Heart left ventricle (tissue), 16 donors: ENCODE data around the gene POLR2C. TPM values are rescaled to one million over a fixed set of nuclear protein-coding genes. Genes with fewer than 3 reads are reported as not detected.

Experiments used
- ATAC-seq, 4 donors: fragments of 200-7000 bp; cut with Tn5 transposase; one replicate each; pipeline ENCODE4 v1.9.1; 2020 to 2022; ENCODE audit warnings: moderate library complexity in 4 of 4, mild to moderate bottlenecking in 3 of 4, moderate number of reproducible peaks in 1 of 4
- DNase-seq, 5 donors: peaks; one replicate each; pipeline ENCODE4 v3.0.0-alpha.2; 2020
- H3K27ac ChIP-seq, 12 donors: fragments of 200-600 bp; sonication (generic) in 4 of 12; one replicate each; pipeline versions ENCODE4 v1.5.0 to v1.8.0; 2016 to 2022; ENCODE audit warnings: mild to moderate bottlenecking in 2 of 12
- H3K27me3 ChIP-seq, 9 donors: fragments of 200-600 bp; sonication (generic) in 2 of 9; one replicate each; pipeline versions ENCODE4 v1.5.1 to v1.8.0; 2016 to 2022; ENCODE audit warnings: mild to moderate bottlenecking in 3 of 9
- H3K36me3 ChIP-seq, 9 donors: fragments of 200-600 bp; sonication (generic) in 2 of 9; one replicate each; pipeline versions ENCODE4 v1.5.0 to v1.8.0; 2018 to 2022; ENCODE audit warnings: mild to moderate bottlenecking in 2 of 9
- H3K4me1 ChIP-seq, 12 donors: fragments of 200-600 bp; sonication (generic) in 4 of 12; one replicate each; pipeline versions ENCODE4 v1.5.0 to v1.8.0; 2016 to 2022; ENCODE audit warnings: mild to moderate bottlenecking in 3 of 12
- H3K4me3 ChIP-seq, 12 donors: fragments of 200-600 bp; sonication (generic) in 4 of 12; one replicate each; pipeline versions ENCODE4 v1.5.0 to v1.8.0; 2017 to 2022; ENCODE audit warnings: mild to moderate bottlenecking in 9 of 12, moderate library complexity in 4 of 12
- H3K9me3 ChIP-seq, 12 donors: fragments of 200-600 bp; sonication (generic) in 4 of 12; one replicate each; pipeline versions ENCODE4 v1.5.0 to v1.8.0; 2016 to 2022; ENCODE audit warnings: mild to moderate bottlenecking in 1 of 12
- CTCF ChIP-seq, 12 donors: fragments of 200-600 bp; sonication (generic) in 4 of 12; IDR thresholded peaks; one replicate each; pipeline versions ENCODE4 v1.5.0 to v1.8.0; 2018 to 2022; ENCODE audit warnings: antibody characterized with exemption in 12 of 12, mild to moderate bottlenecking in 5 of 12
- POLR2A ChIP-seq, 2 donors: fragments of 450-650 bp; IDR thresholded peaks; one replicate each; pipeline ENCODE4 v1.6.1; 2017; ENCODE audit warnings: antibody characterized with exemption in 2 of 2, mild to moderate bottlenecking in 2 of 2, moderate library complexity in 2 of 2
- WGBS, 4 donors: extraction: QIAGEN DNeasy Blood & Tissue Kit in 2 of 4; methylation state at CpG; one replicate each; pipeline versions ENCODE4 v1.1.5 to v1.1.7; 2013 to 2018; 5-methylcytosine and 5-hydroxymethylcytosine counted together
- intact Hi-C, 10 donors: fragments of 100-400 bp; cut with DNase I; formaldehyde crosslinking; loops; one replicate each; pipeline versions ENCODE4 v1.11.1 to v1.14.2; 2022
- polyA plus RNA-seq, 2 donors: library from polyadenylated mRNA; stranded (reverse); fragments of 200-250 nt; gene quantifications; one replicate each; pipeline ENCODE4 v1.2.3, GENCODE V29; 2013
- total RNA-seq, 9 donors: library from RNA; depleted of rRNA in 2 of 9; stranded (reverse); fragments of >200 nt in 2 of 9; fragmentation: NEBNext Ultra II Directional in 3 of 9; extraction: Animal tissue kit (Norgen Biotek cat#: 25700) in 3 of 9; gene quantifications; one replicate each; pipeline versions ENCODE4 v1.1.0 to v1.2.4, GENCODE V29; 2016 to 2023
- donor health status: ischemic (EF 13 %, LVEDD 7.1; RV severe dilation, severe dysfunction).
- donor health status: healthy with polysubstance abuse.
- donor health status: DM: no; HTN: yes; CAD: no.
- donor health status: DM: no; HTN: no; CAD: no.
- donor health status: ischemic (EF 25% LVEDD 6.9; RV normal size, moderate dysfunction).
- donor health status: ischemic (EF 25% LVEDD 5.7; RV mildly dilated, moderate dysfunction).
- donor health status: healthy.
- donor health status: DM: yes; HTN: yes; CAD: no.
- donor health status: ischemic (EF 35%, LVEDD 5.7; RV mildly dilated, moderate dysfunction).
- donor health status: nonischemic (EF 11% LVEDD 7.7; RV severe dilation, severe dysfunction).
- donor health status: DM: yes; HTN: yes; CAD: no.
- donor health status: PGD.
- donor health status: ischemic (EF 29% LVEDD 5.4; RV normal size, mild dysfunction).
- donor health status: nonischemic (EF 23%, LVEDD 6.1; RV moderate dilation, normal function).

Gene POLR2C
- total and polyA plus RNA-seq, 11 donors: 19.9 to 99.8 (median 48.7) TPM

- Histone ChIP-seq H3K9me3 (no peaks in the 10 kb centered on the region), H3K27ac (peak within 1 kb of the TSS in 9 of 12 donors; percentile 52 to 83 (median 74)), H3K36me3 (no peaks in the 10 kb centered on the region), H3K4me3 (peak within 1 kb of the TSS; percentile 39 to 97 (median 82)), H3K27me3 (no peaks in the 10 kb centered on the region), H3K4me1 (peaks cover 0 to 24% (median 19%) of the 10 kb centered on the region in 12 donors)
- WGBS, 4 donors: 0 to 2% (median 1%) methylated on average over 23 to 73 of the region's 73 CpGs
- peak; percentile 83 to 92 (median 85) for DNase-seq
- peak; percentile 70 to 97 (median 94) for ATAC-seq
- no peak for TF ChIP-seq POLR2A (IDR thresholded peaks at IDR 0.05)
- TF ChIP-seq CTCF (IDR thresholded peaks at IDR 0.05): no peak
- intact Hi-C loops: no loop called here
Observed at GRCh38 chr16:57485916-57486857, 23.7 kb downstream of the POLR2C start, which contains the start of gene DOK4. TSS of gene DOK4 (minus strand) at chr16:57486493. CDS start at chr16:57479507, 6,986 bp downstream.

GRCh38 chr16:57486858-57487834 lies 24.7 kb downstream of the POLR2C start:
- peak overlapping the region in 7 of 12 donors; percentile 11 to 80 (median 59) for H3K27ac ChIP-seq

GRCh38 chr16:57489229-57489628 lies 26.8 kb downstream of the POLR2C start:
- intact Hi-C loops: no loop called here
- TF ChIP-seq CTCF (IDR thresholded peaks at IDR 0.05) (no peak), POLR2A (IDR thresholded peaks at IDR 0.05) (no peak)
- no peaks in the 10 kb centered on the region for H3K27me3 ChIP-seq
- H3K4me3 ChIP-seq: no peak overlapping the region
- H3K36me3 ChIP-seq: no peaks in the 10 kb centered on the region
- DNase-seq (no peak), ATAC-seq (no peak)
- H3K27ac ChIP-seq: no peak overlapping the region
- no peaks in the 10 kb centered on the region for H3K9me3 ChIP-seq
- 95 to 97% (median 96%) methylated on average over 5 of the region's 5 CpGs for WGBS, 4 donors
- H3K4me1 ChIP-seq: peaks cover 0 to 24% (median 19%) of the 10 kb centered on the region in 12 donors

More at GRCh38 chr16:57486858-57487834, 24.7 kb downstream of the POLR2C start:
- H3K9me3 ChIP-seq: no peaks in the 10 kb centered on the region
- no peaks in the 10 kb centered on the region for H3K36me3 ChIP-seq
- no peaks in the 10 kb centered on the region for H3K27me3 ChIP-seq
- H3K4me3 ChIP-seq: peak overlapping the region in 10 of 12 donors; percentile 66 to 97 (median 84)
- H3K4me1 ChIP-seq: peaks cover 0 to 24% (median 19%) of the 10 kb centered on the region in 12 donors
- DNase-seq (no peak), ATAC-seq (no peak)
- WGBS, 4 donors: 89 to 94% (median 90%) methylated on average over 8 of the region's 8 CpGs
- intact Hi-C loops: no loop called here
- no peak for TF ChIP-seq POLR2A (IDR thresholded peaks at IDR 0.05)
- no peak for TF ChIP-seq CTCF (IDR thresholded peaks at IDR 0.05)
